NCI-H69 (cell line): ENCODE results near the gene NAGK.

Experiments used
- DNase-seq: peaks from one replicate; lab custom pipeline; 2025; lab: John Stamatoyannopoulos, UW

The NAGK gene

GRCh38 chr2:71108091-71108490 lies 39.6 kb downstream of the NAGK start:
- DNase-seq = no peak

- no peak for DNase-seq
Measured at GRCh38 chr2:71113843-71114242, 45.4 kb downstream of the NAGK start.

GRCh38 chr2:71117063-71117462 lies 48.6 kb downstream of the NAGK start:
- no peak for DNase-seq

GRCh38 chr2:71120195-71120594 lies 51.7 kb downstream of the NAGK start:
- no peak for DNase-seq

- no peak for DNase-seq
Measured at GRCh38 chr2:71121479-71121878, 53.0 kb downstream of the NAGK start.

GRCh38 chr2:71122387-71123298 lies 54.2 kb downstream of the NAGK start:
- no peak for DNase-seq

- DNase-seq = no peak
Measured at GRCh38 chr2:71125506-71126294, 57.3 kb downstream of the NAGK start.

GRCh38 chr2:71126957-71127356 lies 58.5 kb downstream of the NAGK start:
- DNase-seq = no peak
